ENCODE data around the gene TIMD4.

TIMD4 gene

GRCh38 chr5:156879665-156880285 is 83.3 kb downstream of the TIMD4 start:
- ChIA-PET POLR2A (ENCODE audit: low non-redundant PET) (no interaction called here), CTCF (no interaction called here)
- no peak for TF ChIP-seq CTCF (conservative IDR thresholded peaks at IDR 0.05; ENCODE audit: low read depth)
- H3K27ac ChIP-seq, result no peak overlapping the region
- no peak for DNase-seq (ENCODE audit: low spot score)

GRCh38 chr5:156871212-156871611 is 91.8 kb downstream of the TIMD4 start:
- H3K27ac ChIP-seq, result no peak overlapping the region
- TF ChIP-seq CTCF (conservative IDR thresholded peaks at IDR 0.05; ENCODE audit: low read depth), result no peak
- ChIA-PET POLR2A (ENCODE audit: low non-redundant PET) (no interaction called here), CTCF (no interaction called here)
- DNase-seq (ENCODE audit: low spot score), result no peak

GRCh38 chr5:156870498-156870839 is 92.6 kb downstream of the TIMD4 start:
- no peak overlapping the region for H3K27ac ChIP-seq
- no peak for TF ChIP-seq CTCF (conservative IDR thresholded peaks at IDR 0.05; ENCODE audit: low read depth)
- ChIA-PET POLR2A (ENCODE audit: low non-redundant PET) (no interaction called here), CTCF (interaction anchor here (0.6 to 0.7 kb wide), 3 partner anchors 268 to 945 kb away, joined by 3 read pairs; partner anchors contain the start of gene LSM11)
- no peak for DNase-seq (ENCODE audit: low spot score)

Measured in RWPE1 (cell line).